HG03457 (cell line): ENCODE measurements around the gene NR4A1.

ENCODE experiments used
- ATAC-seq: cut with Tn5 transposase; IDR thresholded peaks from one replicate; pipeline ENCODE4 v1.9.1; 2021; ENCODE audit warnings: moderate number of reproducible peaks; ENCODE audit not compliant: unreplicated experiment

Gene NR4A1

DNA sequence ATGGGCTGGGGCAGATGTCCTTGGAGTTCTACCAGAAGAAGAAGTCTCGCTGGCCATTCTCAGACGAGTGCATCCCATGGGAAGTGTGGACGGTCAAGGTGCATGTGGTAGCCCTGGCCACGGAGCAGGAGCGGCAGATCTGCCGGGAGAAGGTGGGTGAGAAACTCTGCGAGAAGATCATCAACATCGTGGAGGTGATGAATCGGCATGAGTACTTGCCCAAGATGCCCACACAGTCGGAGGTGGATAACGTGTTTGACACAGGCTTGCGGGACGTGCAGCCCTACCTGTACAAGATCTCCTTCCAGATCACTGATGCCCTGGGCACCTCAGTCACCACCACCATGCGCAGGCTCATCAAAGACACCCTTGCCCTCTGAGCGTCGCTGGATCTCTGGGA lies 25.6 kb downstream of the NR4A1 start:
- ATAC-seq: no peak

GRCh38 chr12:52078276-52078675 lies 27.0 kb downstream of the NR4A1 start:
- ATAC-seq: no peak

GRCh38 chr12:52079576-52080402 lies 28.5 kb downstream of the NR4A1 start, which contains the start of gene SMIM41:
TSS of gene SMIM41 (plus strand) at chr12:52079704. CDS start at chr12:52079780, 76 bp downstream.
- no peak for ATAC-seq

DNA sequence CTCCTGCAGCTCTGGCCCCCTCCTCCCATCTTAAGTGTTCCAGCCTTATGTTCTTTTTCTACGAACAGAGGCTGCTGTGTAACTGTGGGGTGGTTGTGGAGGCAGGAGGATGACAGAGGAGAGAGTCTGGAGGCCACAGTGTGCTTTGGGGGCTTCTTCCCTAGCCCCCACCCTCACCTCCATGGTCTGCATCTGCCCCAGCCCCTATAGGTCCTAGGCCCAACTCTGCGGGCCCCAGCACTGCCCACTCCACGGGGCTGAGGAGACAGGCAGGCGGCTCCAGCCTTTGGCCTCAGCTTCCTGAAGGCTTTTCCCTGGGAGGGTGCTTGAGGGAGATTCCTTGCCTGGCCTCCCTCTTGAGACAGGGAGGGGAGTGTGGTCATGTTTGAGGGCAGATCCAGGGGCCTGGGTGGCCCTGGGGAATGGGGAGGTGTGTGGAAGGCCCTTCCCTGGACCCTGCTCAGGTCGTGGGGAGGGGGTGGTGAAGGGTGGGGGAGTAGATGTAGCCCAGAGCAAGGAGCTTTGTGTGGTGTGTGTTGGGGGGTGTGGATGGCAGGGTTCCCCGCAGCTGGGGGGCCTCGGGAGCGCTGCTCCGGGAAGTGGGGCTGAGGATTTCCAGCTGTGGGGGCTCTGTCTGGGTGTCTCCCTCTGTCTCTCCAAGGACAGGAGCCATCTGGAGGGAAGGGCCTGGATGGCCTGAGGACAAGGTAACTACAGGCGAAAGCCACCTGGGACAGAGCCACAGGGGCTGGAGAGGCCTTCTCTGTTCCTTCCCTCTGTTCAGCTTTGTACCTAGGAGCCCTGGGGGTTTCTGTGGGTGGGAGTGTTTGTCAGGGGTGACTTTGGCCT lies 29.4 kb downstream of the NR4A1 start:
- no peak for ATAC-seq

GRCh38 chr12:52081263-52081733 lies 30.1 kb downstream of the NR4A1 start:
- no peak for ATAC-seq

GRCh38 chr12:52082026-52082668 lies 30.9 kb downstream of the NR4A1 start:
- no peak for ATAC-seq

- no peak for ATAC-seq
Observed at GRCh38 chr12:52082669-52082987, 31.4 kb downstream of the NR4A1 start.

DNA sequence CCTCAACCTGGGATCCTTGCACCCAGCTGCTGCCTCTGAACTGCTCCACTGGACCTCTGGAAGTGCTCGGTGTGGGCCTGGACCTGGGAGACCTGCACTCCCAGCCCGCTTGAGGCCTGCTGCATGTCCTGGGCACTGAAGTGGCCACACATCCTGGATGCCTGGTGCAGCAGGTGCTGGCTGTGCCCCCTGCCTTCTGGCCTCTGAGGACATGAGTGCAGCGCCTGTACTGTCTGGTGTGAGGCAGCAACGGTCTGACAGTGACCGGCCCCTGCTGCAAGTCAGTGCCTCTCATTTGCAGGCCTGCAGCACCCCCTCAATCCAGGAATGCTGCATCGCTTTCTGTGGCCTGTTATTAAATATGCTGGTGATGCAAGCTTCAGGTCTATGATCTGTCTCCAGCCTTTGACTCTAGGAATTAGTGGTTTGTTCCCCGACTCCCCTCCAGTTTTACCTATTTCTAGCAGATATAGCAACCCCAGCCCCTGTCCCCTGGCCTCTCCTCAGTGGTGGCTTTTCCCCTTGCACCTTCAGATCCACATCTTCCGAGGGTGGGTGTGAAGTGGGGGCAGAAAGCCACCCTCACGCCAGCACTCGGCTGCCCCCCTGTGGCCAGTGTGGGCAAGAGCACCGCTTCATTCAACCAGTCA lies 31.9 kb downstream of the NR4A1 start:
- ATAC-seq: no peak

- ATAC-seq: no peak
Observed at GRCh38 chr12:52083638-52083996, 32.4 kb downstream of the NR4A1 start.

- ATAC-seq: no peak
Observed at GRCh38 chr12:52084491-52085231, 33.4 kb downstream of the NR4A1 start.

DNA sequence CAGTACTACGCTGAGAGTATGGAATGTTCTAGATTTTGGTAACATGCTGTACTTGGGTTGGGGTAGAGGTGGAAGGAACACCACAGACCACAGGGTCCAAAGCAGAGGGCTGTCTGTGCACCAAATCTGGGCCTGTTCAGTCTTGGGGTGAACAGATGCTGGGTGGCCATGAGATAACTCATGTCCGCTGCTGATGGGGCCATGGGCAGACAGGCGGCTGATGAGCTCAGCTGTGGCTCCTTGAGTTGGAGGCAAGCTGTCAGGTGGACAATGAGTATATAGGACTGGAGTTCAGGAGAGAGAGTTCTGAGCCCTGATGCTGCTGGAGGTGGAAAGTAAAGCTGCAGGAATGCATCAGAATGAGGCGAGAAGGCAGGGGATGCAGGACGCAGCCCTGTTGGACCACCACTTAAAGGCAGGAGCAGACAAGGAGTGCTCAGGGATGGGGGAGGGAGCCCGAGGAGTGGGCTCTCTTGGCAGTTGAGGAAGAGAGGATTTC lies 34.5 kb downstream of the NR4A1 start:
- ATAC-seq: no peak

GRCh38 chr12:52086366-52086765 lies 35.1 kb downstream of the NR4A1 start:
- no peak for ATAC-seq

- no peak for ATAC-seq
Observed at GRCh38 chr12:52086944-52087835, 35.9 kb downstream of the NR4A1 start.

- no peak for ATAC-seq
Observed at GRCh38 chr12:52087961-52088820, 36.9 kb downstream of the NR4A1 start.

GRCh38 chr12:52089491-52089890 lies 38.2 kb downstream of the NR4A1 start:
- no peak for ATAC-seq

- no peak for ATAC-seq
Observed at GRCh38 chr12:52090291-52090690, 39.0 kb downstream of the NR4A1 start.

- ATAC-seq: no peak
Observed at GRCh38 chr12:52091061-52091460, 39.8 kb downstream of the NR4A1 start.

GRCh38 chr12:52091869-52092268 lies 40.6 kb downstream of the NR4A1 start:
- ATAC-seq: no peak
